GM18502 (cell line): ENCODE results near the gene RSKR.
"Not testable (repeated sequence)": the region's sequence is repeated elsewhere in the genome, so short reads cannot be mapped to it uniquely, and the experiment has no call there.

Experiments
- ATAC-seq: cut with Tn5 transposase; IDR thresholded peaks from one replicate; pipeline ENCODE4 v1.9.1; 2021; ENCODE audit warnings: mild to moderate bottlenecking; ENCODE audit not compliant: unreplicated experiment, poor library complexity

Gene RSKR

GRCh38 chr17:28624148-28624547, 10.2 kb upstream of the RSKR start:
- ATAC-seq, result no peak

GRCh38 chr17:28623696-28624095, 9.7 kb upstream of the RSKR start:
- no peak for ATAC-seq

- ATAC-seq, result no peak
Measured at GRCh38 chr17:28622186-28622585, 8.2 kb upstream of the RSKR start.

GRCh38 chr17:28620010-28620409, 6.0 kb upstream of the RSKR start:
- ATAC-seq, result no peak

GRCh38 chr17:28618464-28618863, 4.5 kb upstream of the RSKR start:
- ATAC-seq, result no peak

- no peak for ATAC-seq
Measured at GRCh38 chr17:28616281-28616680, 2.3 kb upstream of the RSKR start.

GRCh38 chr17:28615260-28615940, 1.4 kb upstream of the RSKR start:
- ATAC-seq, result no peak

- no peak for ATAC-seq
Measured at GRCh38 chr17:28612936-28613872, 781 bp downstream of the RSKR start.

- ATAC-seq, result no peak
Measured at GRCh38 chr17:28612531-28612930, 1.5 kb downstream of the RSKR start.

GRCh38 chr17:28610376-28610775, 3.6 kb downstream of the RSKR start:
- no peak for ATAC-seq

GRCh38 chr17:28604031-28604430, 10.0 kb downstream of the RSKR start:
- ATAC-seq, result not testable (repeated sequence)

- ATAC-seq, result peak; percentile 49
Measured at GRCh38 chr17:28599311-28600184, 14.4 kb downstream of the RSKR start.

- ATAC-seq, result peak; percentile 84
Measured at GRCh38 chr17:28598799-28599310, 15.1 kb downstream of the RSKR start, which contains the start of gene SPAG5. Gene SPAG5 (minus strand): TSS chr17:28599025. CDS start chr17:28598946, 79 bp downstream.

- peak; percentile 7 for ATAC-seq
Measured at GRCh38 chr17:28598389-28598788, 15.6 kb downstream of the RSKR start.

- ATAC-seq, result no peak
Measured at GRCh38 chr17:28597606-28598383, 16.2 kb downstream of the RSKR start.

GRCh38 chr17:28592260-28592659, 21.7 kb downstream of the RSKR start:
- no peak for ATAC-seq

GRCh38 chr17:28585851-28586250, 28.1 kb downstream of the RSKR start:
- no peak for ATAC-seq

GRCh38 chr17:28584434-28584833, 29.6 kb downstream of the RSKR start:
- no peak for ATAC-seq

- no peak for ATAC-seq
Measured at GRCh38 chr17:28582513-28582912, 31.5 kb downstream of the RSKR start.
